DOHH2 (cell line): ENCODE measurements around the gene ANKS1B.

ENCODE experiments used
- H3F3A ChIP-seq: fragments of 200-600 bp; sonication (generic), shearing (Covaris generic); 2 replicates; pipeline ENCODE4 v1.6.0; 2016; ENCODE audit warnings: antibody characterized with exemption, mild to moderate bottlenecking; ENCODE audit not compliant: control insufficient read depth, insufficient read depth
- H3K27ac ChIP-seq: fragments of 200-600 bp; sonication (generic); 2 replicates; pipeline ENCODE4 v1.5.1; 2014; ENCODE audit warnings: low read depth, mild to moderate bottlenecking, low read length, moderate library complexity
- H3K27me3 ChIP-seq: fragments of 200-600 bp; sonication (generic); 2 replicates; pipeline ENCODE4 v1.6.1; 2014; ENCODE audit warnings: mild to moderate bottlenecking, low read length, mixed read lengths; ENCODE audit not compliant: control insufficient read depth
- H3K36me3 ChIP-seq: fragments of 200-600 bp; sonication (generic); 2 replicates; pipeline ENCODE4 v1.6.1; 2014; ENCODE audit warnings: mild to moderate bottlenecking, low read length, moderate library complexity, mixed read lengths; ENCODE audit not compliant: control insufficient read depth
- H3K4me1 ChIP-seq: fragments of 200-600 bp; sonication (generic); 2 replicates; pipeline ENCODE4 v1.6.1; 2014; ENCODE audit warnings: mild to moderate bottlenecking, low read length, mixed read lengths; ENCODE audit not compliant: control insufficient read depth
- H3K4me2 ChIP-seq: fragments of 200-600 bp; sonication (generic); 2 replicates; pipeline ENCODE4 v1.6.0; 2014; ENCODE audit warnings: mild to moderate bottlenecking, low read length, moderate library complexity
- H3K4me3 ChIP-seq: fragments of 200-600 bp; sonication (generic); 2 replicates; pipeline ENCODE4 v1.5.1; 2014; ENCODE audit warnings: mild to moderate bottlenecking, low read length, mixed read lengths
- H3K79me2 ChIP-seq: fragments of 200-600 bp; sonication (generic); 2 replicates; pipeline ENCODE4 v1.6.1; 2014; ENCODE audit warnings: mild to moderate bottlenecking, low read length, mixed read lengths; ENCODE audit not compliant: control insufficient read depth
- H3K9me2 ChIP-seq: fragments of 200-600 bp; sonication (generic); replicated peaks from 2 replicates; pipeline ENCODE4 v1.6.1; 2014; ENCODE audit warnings: mild to moderate bottlenecking, low read length, mixed read lengths; ENCODE audit not compliant: control insufficient read depth
- H3K9me3 ChIP-seq: fragments of 200-600 bp; sonication (generic); 2 replicates; pipeline ENCODE4 v1.6.1; 2014; ENCODE audit warnings: antibody characterized with exemption, low read length, mixed read lengths; ENCODE audit not compliant: control insufficient read depth, insufficient read depth
- H4K20me1 ChIP-seq: fragments of 200-600 bp; sonication (generic); 2 replicates; pipeline ENCODE4 v1.6.0; 2014; ENCODE audit warnings: low read depth, mild to moderate bottlenecking, antibody characterized with exemption, low read length, moderate library complexity; ENCODE audit not compliant: control insufficient read depth, insufficient read depth
- EZH2phosphoT487 ChIP-seq: fragments of 200-600 bp; sonication (generic); IDR thresholded peaks from 2 replicates; pipeline ENCODE4 v1.6.1; 2017; ENCODE audit warnings: borderline replicate concordance, mild to moderate bottlenecking, antibody characterized with exemption, low read length, moderate library complexity, mixed read lengths
- TF ChIP-seq, protein P1 (sequence below): fragments of 200-600 bp; sonication (generic); IDR thresholded peaks from one replicate; pipeline ENCODE4 v1.5.1; 2014; ENCODE audit warnings: antibody characterized with exemption, mild to moderate bottlenecking, low read depth, low read length; ENCODE audit not compliant: poor library complexity, severe bottlenecking

ANKS1B gene

DNA sequence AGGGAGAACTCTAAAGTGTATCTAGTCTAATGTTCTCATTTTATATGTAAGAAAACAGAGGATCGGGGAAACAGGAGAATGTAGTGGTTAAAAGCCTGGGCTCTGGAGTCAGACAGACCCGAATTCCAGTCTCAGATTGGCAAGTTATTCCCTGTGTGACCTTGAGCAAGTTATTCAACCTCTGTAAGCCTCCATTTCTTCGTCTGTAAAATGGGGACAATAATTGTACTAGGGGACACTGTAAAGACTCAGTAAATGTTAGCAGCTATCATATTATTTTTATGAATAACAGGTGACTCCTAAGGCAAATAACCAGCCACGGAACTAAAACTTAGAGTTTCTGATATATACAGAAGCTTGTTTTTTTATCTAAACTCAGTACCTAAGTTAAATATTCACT is 1187.5 kb downstream of the ANKS1B start:
- H4K20me1 ChIP-seq = no peaks in the 10 kb centered on the region
- TF ChIP-seq, protein P1, sequence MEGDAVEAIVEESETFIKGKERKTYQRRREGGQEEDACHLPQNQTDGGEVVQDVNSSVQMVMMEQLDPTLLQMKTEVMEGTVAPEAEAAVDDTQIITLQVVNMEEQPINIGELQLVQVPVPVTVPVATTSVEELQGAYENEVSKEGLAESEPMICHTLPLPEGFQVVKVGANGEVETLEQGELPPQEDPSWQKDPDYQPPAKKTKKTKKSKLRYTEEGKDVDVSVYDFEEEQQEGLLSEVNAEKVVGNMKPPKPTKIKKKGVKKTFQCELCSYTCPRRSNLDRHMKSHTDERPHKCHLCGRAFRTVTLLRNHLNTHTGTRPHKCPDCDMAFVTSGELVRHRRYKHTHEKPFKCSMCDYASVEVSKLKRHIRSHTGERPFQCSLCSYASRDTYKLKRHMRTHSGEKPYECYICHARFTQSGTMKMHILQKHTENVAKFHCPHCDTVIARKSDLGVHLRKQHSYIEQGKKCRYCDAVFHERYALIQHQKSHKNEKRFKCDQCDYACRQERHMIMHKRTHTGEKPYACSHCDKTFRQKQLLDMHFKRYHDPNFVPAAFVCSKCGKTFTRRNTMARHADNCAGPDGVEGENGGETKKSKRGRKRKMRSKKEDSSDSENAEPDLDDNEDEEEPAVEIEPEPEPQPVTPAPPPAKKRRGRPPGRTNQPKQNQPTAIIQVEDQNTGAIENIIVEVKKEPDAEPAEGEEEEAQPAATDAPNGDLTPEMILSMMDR = no peak
- TF ChIP-seq EZH2phosphoT487 = no peak
- H3K36me3 ChIP-seq = no peaks in the 10 kb centered on the region
- H3K4me3 ChIP-seq = no peak overlapping the region
- no peaks in the 10 kb centered on the region for H3K79me2 ChIP-seq
- H3K9me3 ChIP-seq = no peaks in the 10 kb centered on the region
- no peak overlapping the region for H3K27ac ChIP-seq
- no peaks in the 10 kb centered on the region for H3F3A ChIP-seq
- H3K4me1 ChIP-seq = no peaks in the 10 kb centered on the region
- no peaks in the 10 kb centered on the region for H3K9me2 ChIP-seq
- H3K27me3 ChIP-seq = peaks cover 21% of the 10 kb centered on the region
- H3K4me2 ChIP-seq = no peak overlapping the region

DNA sequence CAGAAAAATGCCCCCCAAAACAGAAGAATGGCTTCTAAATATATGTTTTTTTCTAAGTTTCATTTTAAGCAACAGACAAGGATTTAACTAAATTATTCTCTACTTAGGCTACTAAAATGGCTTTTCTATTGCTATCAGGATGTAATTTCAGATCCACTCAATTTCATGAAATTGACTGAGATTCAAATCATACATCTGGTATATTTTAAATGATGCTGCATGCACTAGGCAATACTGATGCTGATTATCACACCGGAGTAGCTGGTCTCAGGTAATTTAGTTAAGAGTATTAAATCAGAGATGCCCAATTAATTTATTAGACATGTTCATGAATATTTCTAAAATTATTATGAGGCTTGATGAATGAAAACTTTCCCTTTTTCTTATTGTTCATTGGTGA is 1188.0 kb downstream of the ANKS1B start:
- no peak overlapping the region for H3K27ac ChIP-seq
- H4K20me1 ChIP-seq = no peaks in the 10 kb centered on the region
- no peaks in the 10 kb centered on the region for H3K9me3 ChIP-seq
- H3F3A ChIP-seq = no peaks in the 10 kb centered on the region
- no peaks in the 10 kb centered on the region for H3K4me1 ChIP-seq
- H3K27me3 ChIP-seq = peaks cover 20% of the 10 kb centered on the region
- H3K9me2 ChIP-seq = no peaks in the 10 kb centered on the region
- no peaks in the 10 kb centered on the region for H3K36me3 ChIP-seq
- no peaks in the 10 kb centered on the region for H3K79me2 ChIP-seq
- H3K4me2 ChIP-seq = no peak overlapping the region
- no peak for TF ChIP-seq EZH2phosphoT487
- TF ChIP-seq, protein P1 = no peak
- H3K4me3 ChIP-seq = no peak overlapping the region

DNA sequence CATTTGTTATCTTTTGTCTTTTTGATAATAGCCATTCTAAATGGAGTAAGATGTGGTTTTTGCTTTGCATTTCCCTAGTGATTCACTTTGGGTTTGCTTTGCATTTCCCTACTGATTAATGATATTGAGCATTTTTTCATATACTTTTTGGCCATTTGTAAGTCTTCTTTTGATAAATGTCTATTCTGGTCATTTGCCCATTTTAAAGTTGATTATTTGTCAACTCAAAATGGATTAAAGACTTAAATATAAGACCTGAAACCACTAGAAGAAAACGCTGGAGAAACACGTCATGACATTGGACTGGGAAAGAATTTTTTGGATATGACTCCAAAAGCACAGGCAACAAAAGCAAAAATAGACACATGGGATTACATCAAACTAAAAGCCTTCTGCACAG is 1191.6 kb downstream of the ANKS1B start:
- Histone ChIP-seq H4K20me1 (no peaks in the 10 kb centered on the region), H3K4me2 (no peak overlapping the region), H3K9me2 (no peaks in the 10 kb centered on the region), H3K9me3 (no peaks in the 10 kb centered on the region), H3K27ac (no peak overlapping the region), H3K79me2 (no peaks in the 10 kb centered on the region), H3K4me1 (no peaks in the 10 kb centered on the region), H3F3A (no peaks in the 10 kb centered on the region), H3K4me3 (no peak overlapping the region), H3K36me3 (no peaks in the 10 kb centered on the region), H3K27me3 (peaks cover 14% of the 10 kb centered on the region)
- TF ChIP-seq, protein P1 = no peak
- no peak for TF ChIP-seq EZH2phosphoT487

DNA sequence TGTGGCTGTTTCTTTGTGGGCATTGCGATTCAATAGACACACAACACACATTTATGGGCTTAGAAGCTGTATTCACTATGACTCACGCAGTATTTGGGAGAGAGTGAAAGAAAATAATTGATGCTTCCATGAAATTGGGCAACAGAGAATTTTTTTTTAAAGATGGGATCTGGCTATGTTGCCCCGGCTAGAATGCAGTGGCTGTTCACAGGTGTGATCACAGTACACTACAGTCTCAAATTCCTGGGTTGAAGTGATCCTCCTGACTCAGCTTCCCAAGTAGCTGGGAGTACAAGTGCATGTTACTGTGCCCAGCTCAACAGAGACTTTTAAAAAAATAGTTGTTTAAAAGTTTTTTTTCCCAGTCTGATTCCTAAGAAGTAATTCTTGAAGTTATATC is 1193.3 kb downstream of the ANKS1B start:
- peaks cover 9% of the 10 kb centered on the region for H3K27me3 ChIP-seq
- no peak overlapping the region for H3K27ac ChIP-seq
- H3K9me3 ChIP-seq = no peaks in the 10 kb centered on the region
- H3K4me2 ChIP-seq = no peak overlapping the region
- H3K4me1 ChIP-seq = no peaks in the 10 kb centered on the region
- H3K4me3 ChIP-seq = no peak overlapping the region
- H3K79me2 ChIP-seq = no peaks in the 10 kb centered on the region
- no peaks in the 10 kb centered on the region for H3F3A ChIP-seq
- H4K20me1 ChIP-seq = no peaks in the 10 kb centered on the region
- TF ChIP-seq, protein P1 = no peak
- TF ChIP-seq EZH2phosphoT487 = no peak
- H3K36me3 ChIP-seq = no peaks in the 10 kb centered on the region
- no peaks in the 10 kb centered on the region for H3K9me2 ChIP-seq
